Measurements from ENCODE around the gene COL9A1. TPM values are rescaled to one million over a fixed set of nuclear protein-coding genes. Genes with fewer than 3 reads are reported as not detected.
"Not testable (repeated sequence)": the region's sequence is repeated elsewhere in the genome, so short reads cannot be mapped to it uniquely, and the experiment has no call there.

Gene COL9A1
- total RNA-seq, 2 donors from 2014 or later = not detected

DNA sequence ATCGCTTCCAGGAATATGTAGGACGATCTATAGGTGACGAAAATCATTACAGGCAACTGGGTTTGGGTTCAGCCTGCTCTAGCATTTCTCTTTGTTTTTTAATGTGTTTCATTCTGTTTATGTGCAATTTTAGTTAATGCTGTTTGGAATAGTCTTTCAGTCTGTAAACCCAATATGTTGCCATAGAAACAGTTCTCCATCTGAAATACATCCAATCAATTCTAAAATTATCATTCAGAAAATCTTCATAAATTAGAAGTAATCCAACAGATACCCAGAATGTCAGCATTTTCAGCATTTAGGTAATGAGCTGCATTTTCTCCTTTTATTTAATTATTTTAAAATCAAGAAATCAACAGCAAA, 34.8 kb upstream of the COL9A1 start:
- Histone ChIP-seq H3K36me3 (no peaks in the 10 kb centered on the region), H3K4me3 (no peak overlapping the region), H3K4me1 (ENCODE audit: control insufficient read depth in 1 of 2, low read depth in 2 of 2) (no peaks in the 10 kb centered on the region), H3K27ac (no peak overlapping the region), H3K9me3 (no peaks in the 10 kb centered on the region), H3K27me3 (replicated peaks; ENCODE audit: insufficient read depth) (no peaks in the 10 kb centered on the region)
- ATAC-seq (ENCODE audit: insufficient number of reproducible peaks, low FRiP score, low read depth) (no peak), DNase-seq (ENCODE audit: low spot score) (no peak)
- TF ChIP-seq CTCF (IDR thresholded peaks at IDR 0.05) = no peak

GRCh38 chr6:70336996-70337742, 34.3 kb upstream of the COL9A1 start:
- no peaks in the 10 kb centered on the region for H3K4me1 ChIP-seq (ENCODE audit: control insufficient read depth in 1 of 2, low read depth in 2 of 2)
- no peak overlapping the region for H3K27ac ChIP-seq
- ATAC-seq (ENCODE audit: insufficient number of reproducible peaks, low FRiP score, low read depth) (no peak), DNase-seq (ENCODE audit: low spot score) (no peak)
- no peaks in the 10 kb centered on the region for H3K9me3 ChIP-seq
- TF ChIP-seq CTCF (IDR thresholded peaks at IDR 0.05) = no peak
- H3K4me3 ChIP-seq = no peak overlapping the region
- no peaks in the 10 kb centered on the region for H3K36me3 ChIP-seq
- no peaks in the 10 kb centered on the region for H3K27me3 ChIP-seq (replicated peaks; ENCODE audit: insufficient read depth)

DNA sequence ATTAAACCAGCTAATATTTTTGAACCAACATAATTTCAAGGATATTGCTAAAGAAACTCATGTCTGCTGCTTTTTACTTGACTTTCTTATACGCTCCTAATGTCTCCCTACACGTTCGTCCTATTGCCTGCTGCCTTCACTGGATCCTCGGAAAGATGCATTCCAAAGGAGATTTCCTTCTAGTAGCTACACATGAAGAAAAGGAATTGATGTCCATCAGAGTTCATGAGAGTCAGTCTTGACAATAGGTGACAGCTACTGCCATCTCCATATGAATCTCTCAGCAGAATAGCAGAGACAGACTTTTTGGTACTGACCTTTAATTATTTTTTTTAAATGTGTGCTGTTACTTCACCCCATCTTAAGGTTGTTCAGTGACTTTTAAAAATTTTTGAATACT, 24.2 kb upstream of the COL9A1 start:
- no peaks in the 10 kb centered on the region for H3K9me3 ChIP-seq
- DNase-seq (ENCODE audit: low spot score) (no peak), ATAC-seq (ENCODE audit: insufficient number of reproducible peaks, low FRiP score, low read depth) (no peak)
- no peak overlapping the region for H3K4me3 ChIP-seq
- no peaks in the 10 kb centered on the region for H3K36me3 ChIP-seq
- no peaks in the 10 kb centered on the region for H3K4me1 ChIP-seq (ENCODE audit: control insufficient read depth in 1 of 2, low read depth in 2 of 2)
- no peak overlapping the region for H3K27ac ChIP-seq
- H3K27me3 ChIP-seq (replicated peaks; ENCODE audit: insufficient read depth) = no peaks in the 10 kb centered on the region
- no peak for TF ChIP-seq CTCF (IDR thresholded peaks at IDR 0.05)

DNA sequence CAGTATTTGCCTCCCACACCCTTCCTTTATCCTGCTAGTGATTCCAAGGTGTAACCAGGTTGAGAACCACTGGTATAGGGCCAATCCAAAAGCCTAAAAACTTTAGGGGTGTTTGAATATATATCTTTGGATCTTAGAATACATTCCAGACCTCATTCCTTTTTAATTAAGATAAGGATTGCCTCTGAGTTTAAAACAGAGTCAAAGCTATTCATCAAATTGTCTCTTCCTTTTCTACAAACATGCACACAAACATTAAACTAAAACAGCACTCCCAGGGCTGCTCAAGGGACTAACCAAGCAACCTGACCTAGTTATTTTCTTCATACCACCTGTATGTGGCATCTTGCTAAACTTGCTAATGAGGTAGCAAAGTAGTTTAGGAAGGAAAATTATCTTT, 22.1 kb upstream of the COL9A1 start:
- no peaks in the 10 kb centered on the region for H3K4me1 ChIP-seq (ENCODE audit: control insufficient read depth in 1 of 2, low read depth in 2 of 2)
- ATAC-seq (ENCODE audit: insufficient number of reproducible peaks, low FRiP score, low read depth) (no peak), DNase-seq (ENCODE audit: low spot score) (no peak)
- TF ChIP-seq CTCF (IDR thresholded peaks at IDR 0.05) = no peak
- no peaks in the 10 kb centered on the region for H3K36me3 ChIP-seq
- H3K27me3 ChIP-seq (replicated peaks; ENCODE audit: insufficient read depth) = no peaks in the 10 kb centered on the region
- H3K4me3 ChIP-seq = no peak overlapping the region
- no peaks in the 10 kb centered on the region for H3K9me3 ChIP-seq
- H3K27ac ChIP-seq = no peak overlapping the region

- DNase-seq (ENCODE audit: low spot score); H3K27ac ChIP-seq; H3K27me3 ChIP-seq (replicated peaks; ENCODE audit: insufficient read depth); H3K9me3 ChIP-seq; H3K36me3 ChIP-seq; ATAC-seq (ENCODE audit: insufficient number of reproducible peaks, low FRiP score, low read depth); H3K4me3 ChIP-seq; H3K4me1 ChIP-seq (ENCODE audit: control insufficient read depth in 1 of 2, low read depth in 2 of 2): not testable (repeated sequence)
Observed at GRCh38 chr6:70317799-70318198, 14.9 kb upstream of the COL9A1 start.
